HCT116 (cell line): ENCODE results near the gene OCA2. TPM values are rescaled to one million over a fixed set of nuclear protein-coding genes. Genes with fewer than 3 reads are reported as not detected.

Experiments
- ATAC-seq: fragments of 200-7000 bp; cut with Tn5 transposase; 2 replicates; pipeline ENCODE4 v1.9.1; 2020; ENCODE audit warnings: mild to moderate bottlenecking, moderate library complexity
- BruUV-seq: library from RNA; stranded (reverse); fragments of 400-500 nt; replicated peaks from 2 replicates; lab custom pipeline; 2021; lab: Mats Ljungman, UMichigan
- CTCF ChIA-PET: fragments of 300-600 bp; sonication (Branson Sonifier 250); formaldehyde crosslinking; loops from one replicate; lab custom pipeline; 2021; ENCODE audit warnings: antibody characterized with exemption; lab: Charles Lee
- POLR2A ChIA-PET: fragments of 300-600, 350-600 bp; sonication (Branson Sonifier 250); formaldehyde crosslinking; loops from one replicate; lab custom pipeline; 2021; ENCODE audit warnings: antibody characterized with exemption; lab: Charles Lee
- RAD21 ChIA-PET, 2 experiments: fragments of 300-600 bp; sonication (Branson Sonifier 250); formaldehyde crosslinking; loops; one replicate each; lab custom pipeline; 2023; ENCODE audit warnings: low total read pairs in 2 of 2; ENCODE audit not compliant: uncharacterized antibody in 2 of 2, unreplicated experiment in 2 of 2, low non-redundant PET in 1 of 2; lab: Charles Lee
- DNase-seq: peaks from one replicate; pipeline ENCODE4 v3.0.0-alpha.2; 2010; ENCODE audit warnings: low read depth, low spot score
- H2AFZ ChIP-seq: fragments of 200-600 bp; shearing (Covaris generic), sonication (generic); 2 replicates; pipeline ENCODE4 v1.6.1; 2017; ENCODE audit warnings: low read depth, mixed run types, mixed read lengths, antibody characterized with exemption, low read length; ENCODE audit not compliant: poor library complexity, severe bottlenecking
- H3K27ac ChIP-seq: 2 replicates; pipeline ENCODE4 v1.5.1; 2012; ENCODE audit warnings: low read depth, low read length
- H3K27me3 ChIP-seq: fragments of 200-600 bp; sonication (generic); 2 replicates; pipeline ENCODE4 v1.6.1; 2016; ENCODE audit warnings: mixed run types, low read length, mixed read lengths; ENCODE audit not compliant: insufficient read depth
- H3K36me3 ChIP-seq, 2 experiments: fragments of 200-500 bp in 1 of 2; fragments of 200-600 bp in 1 of 2; sonication (Bioruptor generic) in 1 of 2; sonication (generic) in 1 of 2; 2 replicates each; pipeline versions ENCODE4 v1.5.1 to v1.6.1; 2014 to 2016; ENCODE audit warnings: low read length in 2 of 2, inconsistent platforms in 1 of 2, mixed read lengths in 1 of 2, mixed run types in 1 of 2; ENCODE audit not compliant: insufficient read depth in 2 of 2, control insufficient read depth in 1 of 2
- H3K4me1 ChIP-seq, 2 experiments: fragments of 200-600 bp in 1 of 2; sonication (generic) in 1 of 2; 2 replicates each; pipeline versions ENCODE4 v1.5.1 to v1.6.1; 2012 to 2017; ENCODE audit warnings: low read length in 2 of 2, inconsistent platforms in 1 of 2, mild to moderate bottlenecking in 1 of 2, mixed read lengths in 1 of 2, mixed run types in 1 of 2, moderate library complexity in 1 of 2; ENCODE audit not compliant: insufficient read depth in 2 of 2, control insufficient read depth in 1 of 2
- H3K4me2 ChIP-seq: fragments of 200-600 bp; sonication (generic); 2 replicates; pipeline ENCODE4 v1.6.1; 2017; ENCODE audit warnings: mixed run types, low read length, mixed read lengths
- H3K4me3 ChIP-seq, 2 experiments: fragments of 200-600 bp in 1 of 2; sonication (generic) in 1 of 2; replicated peaks in 1 of 2; 2 replicates each; pipeline ENCODE4 v1.5.1; 2011 to 2016; ENCODE audit warnings: low read length in 2 of 2, control low read depth in 1 of 2, low read depth in 1 of 2, mild to moderate bottlenecking in 1 of 2, mixed read lengths in 1 of 2, mixed run types in 1 of 2
- H3K79me2 ChIP-seq: fragments of 200-600 bp; sonication (generic); 2 replicates; pipeline ENCODE4 v1.6.1; 2017; ENCODE audit warnings: mild to moderate bottlenecking, mixed run types, low read length, moderate library complexity, mixed read lengths; ENCODE audit not compliant: insufficient read depth
- H3K9ac ChIP-seq: fragments of 200-600 bp; sonication (generic); 2 replicates; pipeline ENCODE4 v1.6.1; 2016; ENCODE audit warnings: low read length, mixed read lengths
- H3K9me2 ChIP-seq: fragments of 200-600 bp; sonication (generic), shearing (Covaris generic); 2 replicates; pipeline ENCODE4 v1.6.1; 2017; ENCODE audit warnings: mixed run types, mild to moderate bottlenecking, moderate library complexity; ENCODE audit not compliant: insufficient read depth
- H3K9me3 ChIP-seq, 2 experiments: fragments of 200-500 bp in 1 of 2; fragments of 200-600 bp in 1 of 2; sonication (Bioruptor generic) in 1 of 2; sonication (generic) in 1 of 2; 2 replicates each; pipeline ENCODE4 v1.6.1; 2014 to 2017; ENCODE audit warnings: low read length in 2 of 2, mixed read lengths in 2 of 2, inconsistent platforms in 1 of 2, low read depth in 1 of 2, mild to moderate bottlenecking in 1 of 2, mixed run types in 1 of 2, moderate library complexity in 1 of 2; ENCODE audit not compliant: control insufficient read depth in 1 of 2, insufficient read depth in 1 of 2
- H4K20me1 ChIP-seq: fragments of 200-600 bp; sonication (generic), shearing (Covaris generic); 2 replicates; pipeline ENCODE4 v1.6.1; 2017; ENCODE audit warnings: mixed run types, mild to moderate bottlenecking, moderate library complexity; ENCODE audit not compliant: insufficient read depth
- CEBPB ChIP-seq: IDR thresholded peaks from 2 replicates; pipeline ENCODE4 v1.6.1; 2012; ENCODE audit warnings: low read depth
- ELF1 ChIP-seq: IDR thresholded peaks from 2 replicates; pipeline ENCODE4 v1.6.1; 2012; ENCODE audit warnings: low read depth, borderline replicate concordance
- FOSL1 ChIP-seq: IDR thresholded peaks from 2 replicates; pipeline ENCODE4 v1.6.1; 2012; ENCODE audit warnings: low read depth
- JUND ChIP-seq: IDR thresholded peaks from 2 replicates; pipeline ENCODE4 v1.6.1; 2012
- ZFX ChIP-seq: fragments of 450-650 bp; IDR thresholded peaks from 2 replicates; pipeline ENCODE4 v1.6.1; 2017
- intact Hi-C: fragments of 100-400 bp; cut with micrococcal nuclease; formaldehyde crosslinking; loops from 2 replicates; pipeline ENCODE4 v1.10.0; 2022
- total RNA-seq: library from RNA; stranded (reverse); gene quantifications from one replicate; pipeline ENCODE4 v1.2.1, GENCODE V29; 2021; ENCODE audit not compliant: unreplicated experiment
- TF ChIP-seq, protein P1 (sequence below): IDR thresholded peaks from 2 replicates; pipeline ENCODE4 v1.6.1; 2011; ENCODE audit warnings: mild to moderate bottlenecking, low read length, moderate library complexity; ENCODE audit not compliant: insufficient replicate concordance; ENCODE audit errors: extremely low read depth
- TF ChIP-seq, protein P2 (sequence below), 3 experiments: fragments of 200-600 bp in 1 of 3; sonication (generic) in 1 of 3; IDR thresholded peaks in 2 of 3; conservative IDR thresholded peaks in 1 of 3; 2 replicates each; pipeline ENCODE4 v1.5.1; 2012 to 2017; ENCODE audit warnings: low read depth in 2 of 3, low read length in 2 of 3, antibody characterized with exemption in 1 of 3, borderline replicate concordance in 1 of 3, control low read depth in 1 of 3, mild to moderate bottlenecking in 1 of 3, mixed read lengths in 1 of 3, mixed run types in 1 of 3, moderate library complexity in 1 of 3; ENCODE audit not compliant: insufficient read depth in 1 of 3
- TF ChIP-seq, protein P3 (sequence below): IDR thresholded peaks from 2 replicates; pipeline ENCODE4 v1.6.1; 2012

Gene OCA2
- total RNA-seq, 1 experiment from 2014 or later = not detected

DNA sequence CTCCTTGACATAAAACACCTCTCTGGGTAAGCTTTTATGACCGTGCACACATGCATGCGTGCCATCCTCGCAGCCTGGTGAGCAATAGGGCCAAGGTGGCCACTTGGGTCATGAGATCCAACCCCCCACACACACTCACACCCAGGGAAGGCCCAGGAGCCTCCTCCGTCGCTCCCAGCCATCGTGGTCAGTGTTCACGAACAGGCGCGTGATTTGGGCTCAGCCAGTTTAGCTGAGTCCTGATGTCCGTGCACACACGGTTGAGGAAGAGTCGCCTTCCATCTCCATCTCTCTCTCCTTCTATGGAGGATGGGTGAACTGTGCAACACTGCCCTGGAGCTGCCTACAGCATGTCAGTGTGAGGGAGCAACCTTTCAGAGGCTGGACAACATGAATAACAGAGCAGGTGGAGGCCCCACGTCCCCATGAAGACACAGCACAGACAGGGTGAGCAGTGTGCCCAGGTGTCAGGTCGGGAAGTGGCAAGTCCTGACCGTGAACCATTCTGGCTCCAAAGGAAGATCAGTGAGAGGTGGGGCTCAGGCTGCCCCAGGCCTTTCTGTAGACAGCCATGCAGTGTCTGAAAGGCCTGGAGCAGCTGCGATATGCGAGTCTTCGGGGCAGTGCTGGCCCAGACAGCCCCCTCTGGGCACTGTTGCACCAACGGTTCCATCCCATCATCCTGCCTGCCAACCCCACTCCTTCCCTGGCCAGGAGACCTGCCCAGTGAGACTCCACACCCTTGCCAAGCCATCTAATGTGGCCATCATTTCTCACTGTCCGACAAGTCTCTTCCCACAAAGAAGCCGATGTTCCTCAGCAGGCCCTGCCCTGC, 253.4 kb downstream of the OCA2 start:
- intact Hi-C loops = no loop called here
- no TSS peak for BruUV-seq
- H2AFZ ChIP-seq = no peak overlapping the region
- H3K36me3 ChIP-seq = no peaks in the 10 kb centered on the region
- H3K27me3 ChIP-seq = no peaks in the 10 kb centered on the region
- H3K27ac ChIP-seq = no peak overlapping the region
- ATAC-seq (no peak), DNase-seq (no peak)
- H3K9me2 ChIP-seq = no peaks in the 10 kb centered on the region
- H3K79me2 ChIP-seq = no peaks in the 10 kb centered on the region
- no peak overlapping the region for H3K4me3 ChIP-seq
- ChIA-PET POLR2A (no interaction called here), RAD21 (no interaction called here), CTCF (no interaction called here)
- no peak overlapping the region for H3K9ac ChIP-seq
- no peaks in the 10 kb centered on the region for H4K20me1 ChIP-seq
- peaks cover 4 to 48% of the 10 kb centered on the region in 2 experiments; a peak in 2 of 4 replicates for H3K9me3 ChIP-seq
- no peak overlapping the region for H3K4me2 ChIP-seq
- no peaks in the 10 kb centered on the region for H3K4me1 ChIP-seq
- TF ChIP-seq, protein P1, sequence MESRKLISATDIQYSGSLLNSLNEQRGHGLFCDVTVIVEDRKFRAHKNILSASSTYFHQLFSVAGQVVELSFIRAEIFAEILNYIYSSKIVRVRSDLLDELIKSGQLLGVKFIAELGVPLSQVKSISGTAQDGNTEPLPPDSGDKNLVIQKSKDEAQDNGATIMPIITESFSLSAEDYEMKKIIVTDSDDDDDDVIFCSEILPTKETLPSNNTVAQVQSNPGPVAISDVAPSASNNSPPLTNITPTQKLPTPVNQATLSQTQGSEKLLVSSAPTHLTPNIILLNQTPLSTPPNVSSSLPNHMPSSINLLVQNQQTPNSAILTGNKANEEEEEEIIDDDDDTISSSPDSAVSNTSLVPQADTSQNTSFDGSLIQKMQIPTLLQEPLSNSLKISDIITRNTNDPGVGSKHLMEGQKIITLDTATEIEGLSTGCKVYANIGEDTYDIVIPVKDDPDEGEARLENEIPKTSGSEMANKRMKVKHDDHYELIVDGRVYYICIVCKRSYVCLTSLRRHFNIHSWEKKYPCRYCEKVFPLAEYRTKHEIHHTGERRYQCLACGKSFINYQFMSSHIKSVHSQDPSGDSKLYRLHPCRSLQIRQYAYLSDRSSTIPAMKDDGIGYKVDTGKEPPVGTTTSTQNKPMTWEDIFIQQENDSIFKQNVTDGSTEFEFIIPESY = no peak
- TF ChIP-seq, protein P2, sequence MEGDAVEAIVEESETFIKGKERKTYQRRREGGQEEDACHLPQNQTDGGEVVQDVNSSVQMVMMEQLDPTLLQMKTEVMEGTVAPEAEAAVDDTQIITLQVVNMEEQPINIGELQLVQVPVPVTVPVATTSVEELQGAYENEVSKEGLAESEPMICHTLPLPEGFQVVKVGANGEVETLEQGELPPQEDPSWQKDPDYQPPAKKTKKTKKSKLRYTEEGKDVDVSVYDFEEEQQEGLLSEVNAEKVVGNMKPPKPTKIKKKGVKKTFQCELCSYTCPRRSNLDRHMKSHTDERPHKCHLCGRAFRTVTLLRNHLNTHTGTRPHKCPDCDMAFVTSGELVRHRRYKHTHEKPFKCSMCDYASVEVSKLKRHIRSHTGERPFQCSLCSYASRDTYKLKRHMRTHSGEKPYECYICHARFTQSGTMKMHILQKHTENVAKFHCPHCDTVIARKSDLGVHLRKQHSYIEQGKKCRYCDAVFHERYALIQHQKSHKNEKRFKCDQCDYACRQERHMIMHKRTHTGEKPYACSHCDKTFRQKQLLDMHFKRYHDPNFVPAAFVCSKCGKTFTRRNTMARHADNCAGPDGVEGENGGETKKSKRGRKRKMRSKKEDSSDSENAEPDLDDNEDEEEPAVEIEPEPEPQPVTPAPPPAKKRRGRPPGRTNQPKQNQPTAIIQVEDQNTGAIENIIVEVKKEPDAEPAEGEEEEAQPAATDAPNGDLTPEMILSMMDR (IDR thresholded peaks at IDR 0.05 in 2 of 3, conservative IDR thresholded peaks at IDR 0.05 in 1 of 3; ENCODE audit: borderline replicate concordance in 1 of 3, insufficient read depth in 1 of 3, low read depth in 2 of 3, low read length in 2 of 3) = no peak
- no peak for TF ChIP-seq JUND
- TF ChIP-seq, protein P3, sequence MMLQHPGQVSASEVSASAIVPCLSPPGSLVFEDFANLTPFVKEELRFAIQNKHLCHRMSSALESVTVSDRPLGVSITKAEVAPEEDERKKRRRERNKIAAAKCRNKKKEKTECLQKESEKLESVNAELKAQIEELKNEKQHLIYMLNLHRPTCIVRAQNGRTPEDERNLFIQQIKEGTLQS = no peak
- TF ChIP-seq ZFX = no peak
- TF ChIP-seq ELF1 = no peak
- TF ChIP-seq CEBPB = no peak
- TF ChIP-seq FOSL1 = no peak
